GM23338 (cell line): ENCODE results near the gene CCR5. TPM values are rescaled to one million over a fixed set of nuclear protein-coding genes. Genes with fewer than 3 reads are reported as not detected.

ENCODE experiments used
- ATAC-seq: fragments of 200-7000 bp; cut with Tn5 transposase; 3 replicates; pipeline ENCODE4 v1.9.1; 2020
- DNase-seq: peaks from one replicate; pipeline ENCODE4 v3.0.0-alpha.2; 2015; ENCODE audit warnings: low spot score
- H2AFZ ChIP-seq: fragments of 200-600 bp; sonication (generic); 2 replicates; pipeline ENCODE4 v1.8.0; 2016; ENCODE audit warnings: antibody characterized with exemption, mild to moderate bottlenecking, moderate library complexity
- H3F3A ChIP-seq: fragments of 200-600 bp; sonication (generic); replicated peaks from 2 replicates; pipeline ENCODE4 v1.8.0; 2017; ENCODE audit warnings: antibody characterized with exemption, mixed run types, low read depth
- H3K27ac ChIP-seq: fragments of 200-600 bp; sonication (generic); 2 replicates; pipeline ENCODE4 v1.6.1; 2016; ENCODE audit warnings: low read depth
- H3K27me3 ChIP-seq: fragments of 200-600 bp; sonication (generic); 2 replicates; pipeline ENCODE4 v1.8.0; 2016; ENCODE audit warnings: mild to moderate bottlenecking, mixed run types, moderate library complexity; ENCODE audit not compliant: insufficient read depth
- H3K36me3 ChIP-seq: fragments of 200-600 bp; sonication (generic); 2 replicates; pipeline ENCODE4 v1.8.0; 2016; ENCODE audit warnings: mild to moderate bottlenecking; ENCODE audit not compliant: insufficient read depth
- H3K4me1 ChIP-seq: fragments of 200-600 bp; sonication (generic); 2 replicates; pipeline ENCODE4 v1.8.0; 2016; ENCODE audit warnings: mild to moderate bottlenecking, moderate library complexity; ENCODE audit not compliant: insufficient read depth
- H3K4me2 ChIP-seq: fragments of 200-600 bp; sonication (generic); 2 replicates; pipeline ENCODE4 v1.7.1; 2017; ENCODE audit warnings: mixed run types
- H3K4me3 ChIP-seq: fragments of 200-600 bp; sonication (generic); 2 replicates; pipeline ENCODE4 v1.6.1; 2016; ENCODE audit warnings: mixed run types
- H3K79me2 ChIP-seq: fragments of 200-600 bp; sonication (generic); replicated peaks from 2 replicates; pipeline ENCODE4 v1.8.0; 2017; ENCODE audit warnings: mild to moderate bottlenecking; ENCODE audit not compliant: insufficient read depth
- H3K9me2 ChIP-seq: fragments of 200-600 bp; sonication (generic); 2 replicates; pipeline ENCODE4 v1.8.0; 2017; ENCODE audit not compliant: insufficient read depth
- H4K20me1 ChIP-seq: fragments of 200-600 bp; sonication (generic); replicated peaks from 2 replicates; pipeline ENCODE4 v1.8.0; 2017; ENCODE audit warnings: mild to moderate bottlenecking; ENCODE audit not compliant: insufficient read depth
- H3K27ac Mint-ChIP-seq: 2 replicates; pipeline ENCODE4 v1.8.0; 2020; ENCODE audit warnings: inconsistent platforms, mild to moderate bottlenecking, moderate library complexity, mixed read lengths
- H3K27me3 Mint-ChIP-seq: 3 replicates; pipeline ENCODE4 v1.8.0; 2022; ENCODE audit warnings: low read depth, mild to moderate bottlenecking, moderate library complexity, mixed read lengths, inconsistent platforms; ENCODE audit not compliant: insufficient read depth, poor library complexity
- H3K36me3 Mint-ChIP-seq: 3 replicates; pipeline ENCODE4 v1.8.0; 2021; ENCODE audit warnings: low read depth, mild to moderate bottlenecking, inconsistent platforms, moderate library complexity, mixed read lengths
- H3K4me1 Mint-ChIP-seq: 3 replicates; pipeline ENCODE4 v1.8.0; 2020; ENCODE audit warnings: mild to moderate bottlenecking, inconsistent platforms, mixed read lengths
- H3K4me3 Mint-ChIP-seq: 3 replicates; pipeline ENCODE4 v1.8.0; 2021; ENCODE audit warnings: moderate library complexity, mild to moderate bottlenecking, inconsistent platforms, mixed read lengths
- H3K9me3 Mint-ChIP-seq: 3 replicates; pipeline ENCODE4 v1.8.0; 2020; ENCODE audit warnings: moderate library complexity, mild to moderate bottlenecking, inconsistent platforms, mixed read lengths
- ETS1 ChIP-seq: IDR thresholded peaks from 2 replicates; pipeline ENCODE4 v1.6.1; 2016; ENCODE audit warnings: antibody characterized with exemption
- EZH2phosphoT487 ChIP-seq: fragments of 200-600 bp; sonication (generic); IDR thresholded peaks from one replicate; pipeline ENCODE4 v1.8.1; 2018; ENCODE audit warnings: antibody characterized with exemption; ENCODE audit not compliant: unreplicated experiment
- NANOG ChIP-seq: IDR thresholded peaks from 2 replicates; pipeline ENCODE4 v1.6.1; 2016; ENCODE audit warnings: antibody characterized with exemption, borderline replicate concordance
- POLR2AphosphoS5 ChIP-seq: IDR thresholded peaks from 2 replicates; pipeline ENCODE4 v1.6.1; 2016; ENCODE audit warnings: antibody characterized with exemption, low read depth
- ZNF331 ChIP-seq: fragments of 250-450 bp; sonication (Bioruptor Pico); IDR thresholded peaks from 2 replicates; pipeline ENCODE4 v1.5.0; 2020; ENCODE audit warnings: low read depth, mild to moderate bottlenecking, moderate library complexity
- polyA plus RNA-seq: library from polyadenylated mRNA; unstranded; fragments of >200 nt; fragmentation: Nextera tagmentation; extraction: Ambion mirVana; gene quantifications from 2 replicates; pipeline ENCODE4 v1.2.1, GENCODE V29; 2016
- total RNA-seq: library from RNA; depleted of rRNA; stranded (reverse); fragments of >200 nt; shearing (Covaris generic); gene quantifications from 2 replicates; pipeline ENCODE4 v1.2.3, GENCODE V29; 2014
- TF ChIP-seq, protein P1 (sequence below): fragments of 250-450 bp; sonication (Bioruptor Pico); IDR thresholded peaks from 2 replicates; pipeline ENCODE4 v1.5.0; 2020; ENCODE audit warnings: mild to moderate bottlenecking, moderate library complexity

CCR5 gene
- total and polyA plus RNA-seq, 2 experiments from 2014 or later: not detected

GRCh38 chr3:46398186-46398955, 27.6 kb downstream of the CCR5 start (continued):
- TF ChIP-seq, protein P1, sequence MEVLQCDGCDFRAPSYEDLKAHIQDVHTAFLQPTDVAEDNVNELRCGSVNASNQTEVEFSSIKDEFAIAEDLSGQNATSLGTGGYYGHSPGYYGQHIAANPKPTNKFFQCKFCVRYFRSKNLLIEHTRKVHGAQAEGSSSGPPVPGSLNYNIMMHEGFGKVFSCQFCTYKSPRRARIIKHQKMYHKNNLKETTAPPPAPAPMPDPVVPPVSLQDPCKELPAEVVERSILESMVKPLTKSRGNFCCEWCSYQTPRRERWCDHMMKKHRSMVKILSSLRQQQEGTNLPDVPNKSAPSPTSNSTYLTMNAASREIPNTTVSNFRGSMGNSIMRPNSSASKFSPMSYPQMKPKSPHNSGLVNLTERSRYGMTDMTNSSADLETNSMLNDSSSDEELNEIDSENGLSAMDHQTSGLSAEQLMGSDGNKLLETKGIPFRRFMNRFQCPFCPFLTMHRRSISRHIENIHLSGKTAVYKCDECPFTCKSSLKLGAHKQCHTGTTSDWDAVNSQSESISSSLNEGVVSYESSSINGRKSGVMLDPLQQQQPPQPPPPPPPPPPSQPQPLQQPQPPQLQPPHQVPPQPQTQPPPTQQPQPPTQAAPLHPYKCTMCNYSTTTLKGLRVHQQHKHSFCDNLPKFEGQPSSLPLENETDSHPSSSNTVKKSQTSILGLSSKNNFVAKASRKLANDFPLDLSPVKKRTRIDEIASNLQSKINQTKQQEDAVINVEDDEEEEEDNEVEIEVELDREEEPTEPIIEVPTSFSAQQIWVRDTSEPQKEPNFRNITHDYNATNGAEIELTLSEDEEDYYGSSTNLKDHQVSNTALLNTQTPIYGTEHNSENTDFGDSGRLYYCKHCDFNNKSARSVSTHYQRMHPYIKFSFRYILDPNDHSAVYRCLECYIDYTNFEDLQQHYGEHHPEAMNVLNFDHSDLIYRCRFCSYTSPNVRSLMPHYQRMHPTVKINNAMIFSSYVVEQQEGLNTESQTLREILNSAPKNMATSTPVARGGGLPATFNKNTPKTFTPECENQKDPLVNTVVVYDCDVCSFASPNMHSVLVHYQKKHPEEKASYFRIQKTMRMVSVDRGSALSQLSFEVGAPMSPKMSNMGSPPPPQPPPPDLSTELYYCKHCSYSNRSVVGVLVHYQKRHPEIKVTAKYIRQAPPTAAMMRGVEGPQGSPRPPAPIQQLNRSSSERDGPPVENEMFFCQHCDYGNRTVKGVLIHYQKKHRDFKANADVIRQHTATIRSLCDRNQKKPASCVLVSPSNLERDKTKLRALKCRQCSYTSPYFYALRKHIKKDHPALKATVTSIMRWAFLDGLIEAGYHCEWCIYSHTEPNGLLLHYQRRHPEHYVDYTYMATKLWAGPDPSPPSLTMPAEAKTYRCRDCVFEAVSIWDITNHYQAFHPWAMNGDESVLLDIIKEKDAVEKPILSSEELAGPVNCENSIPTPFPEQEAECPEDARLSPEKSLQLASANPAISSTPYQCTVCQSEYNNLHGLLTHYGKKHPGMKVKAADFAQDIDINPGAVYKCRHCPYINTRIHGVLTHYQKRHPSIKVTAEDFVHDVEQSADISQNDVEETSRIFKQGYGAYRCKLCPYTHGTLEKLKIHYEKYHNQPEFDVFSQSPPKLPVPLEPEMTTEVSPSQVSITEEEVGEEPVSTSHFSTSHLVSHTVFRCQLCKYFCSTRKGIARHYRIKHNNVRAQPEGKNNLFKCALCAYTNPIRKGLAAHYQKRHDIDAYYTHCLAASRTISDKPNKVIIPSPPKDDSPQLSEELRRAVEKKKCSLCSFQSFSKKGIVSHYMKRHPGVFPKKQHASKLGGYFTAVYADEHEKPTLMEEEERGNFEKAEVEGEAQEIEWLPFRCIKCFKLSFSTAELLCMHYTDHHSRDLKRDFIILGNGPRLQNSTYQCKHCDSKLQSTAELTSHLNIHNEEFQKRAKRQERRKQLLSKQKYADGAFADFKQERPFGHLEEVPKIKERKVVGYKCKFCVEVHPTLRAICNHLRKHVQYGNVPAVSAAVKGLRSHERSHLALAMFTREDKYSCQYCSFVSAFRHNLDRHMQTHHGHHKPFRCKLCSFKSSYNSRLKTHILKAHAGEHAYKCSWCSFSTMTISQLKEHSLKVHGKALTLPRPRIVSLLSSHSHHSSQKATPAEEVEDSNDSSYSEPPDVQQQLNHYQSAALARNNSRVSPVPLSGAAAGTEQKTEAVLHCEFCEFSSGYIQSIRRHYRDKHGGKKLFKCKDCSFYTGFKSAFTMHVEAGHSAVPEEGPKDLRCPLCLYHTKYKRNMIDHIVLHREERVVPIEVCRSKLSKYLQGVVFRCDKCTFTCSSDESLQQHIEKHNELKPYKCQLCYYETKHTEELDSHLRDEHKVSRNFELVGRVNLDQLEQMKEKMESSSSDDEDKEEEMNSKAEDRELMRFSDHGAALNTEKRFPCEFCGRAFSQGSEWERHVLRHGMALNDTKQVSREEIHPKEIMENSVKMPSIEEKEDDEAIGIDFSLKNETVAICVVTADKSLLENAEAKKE (CRISPR knock-in tag): no peak
- TF ChIP-seq ZNF331 (CRISPR knock-in tag) (no peak), ETS1 (no peak), NANOG (no peak)

GRCh38 chr3:46399098-46399497, 28.4 kb downstream of the CCR5 start:
- Mint-ChIP-seq H3K4me3 (no peak overlapping the region), H3K9me3 (no peaks in the 10 kb centered on the region)
- TF ChIP-seq EZH2phosphoT487: no peak
- TF ChIP-seq POLR2AphosphoS5: no peak
- TF ChIP-seq, protein P1 (CRISPR knock-in tag): no peak

More at GRCh38 chr3:46399098-46399497, 28.4 kb downstream of the CCR5 start:
- Histone ChIP-seq H3K27ac (no peak overlapping the region), H3F3A (no peaks in the 10 kb centered on the region), H3K4me3 (no peak overlapping the region), H3K79me2 (no peaks in the 10 kb centered on the region), H3K4me2 (no peak overlapping the region), H3K27me3 (no peaks in the 10 kb centered on the region), H4K20me1 (no peaks in the 10 kb centered on the region), H3K9me2 (peaks cover 8% of the 10 kb centered on the region; the same call in 1 of the 2 replicates), H2AFZ (no peak overlapping the region), H3K36me3 (no peaks in the 10 kb centered on the region), H3K4me1 (no peaks in the 10 kb centered on the region)
- no peak overlapping the region for H3K27ac Mint-ChIP-seq
- H3K4me1 Mint-ChIP-seq: peaks cover 4% of the 10 kb centered on the region; the same call in 2 of the 3 replicates
- DNase-seq (no peak), ATAC-seq (no peak)
- H3K27me3 Mint-ChIP-seq: peaks cover 5% of the 10 kb centered on the region
- no peaks in the 10 kb centered on the region for H3K36me3 Mint-ChIP-seq
